Measurements from ENCODE around the gene PMM1.
A peak's percentile ranks its signal among the peaks of the same experiment; 100 is the strongest.
"Not testable (repeated sequence)": the region's sequence is repeated elsewhere in the genome, so short reads cannot be mapped to it uniquely, and the experiment has no call there.

Gene PMM1

GRCh38 chr22:41596776-41597634, 7.4 kb upstream of the PMM1 start:
- DNase-seq (ENCODE audit: low read depth), result peak; percentile 50

GRCh38 chr22:41595703-41596102, 6.1 kb upstream of the PMM1 start:
- no peak for DNase-seq (ENCODE audit: low read depth)

GRCh38 chr22:41593336-41593960, 3.8 kb upstream of the PMM1 start:
- DNase-seq (ENCODE audit: low read depth), result not testable (repeated sequence)

- DNase-seq (ENCODE audit: low read depth), result no peak
Observed at GRCh38 chr22:41587347-41587723, 2.3 kb downstream of the PMM1 start.

GRCh38 chr22:41585898-41586297, 3.7 kb downstream of the PMM1 start:
- DNase-seq (ENCODE audit: low read depth), result no peak

GRCh38 chr22:41584881-41585280, 4.8 kb downstream of the PMM1 start:
- no peak for DNase-seq (ENCODE audit: low read depth)

- DNase-seq (ENCODE audit: low read depth), result no peak
Observed at GRCh38 chr22:41582694-41583093, 6.9 kb downstream of the PMM1 start.

GRCh38 chr22:41579997-41580355, 9.7 kb downstream of the PMM1 start:
- DNase-seq (ENCODE audit: low read depth), result no peak

GRCh38 chr22:41579297-41579996, 10.2 kb downstream of the PMM1 start:
- no peak for DNase-seq (ENCODE audit: low read depth)

- no peak for DNase-seq (ENCODE audit: low read depth)
Observed at GRCh38 chr22:41578818-41579217, 10.8 kb downstream of the PMM1 start.

- DNase-seq (ENCODE audit: low read depth), result no peak
Observed at GRCh38 chr22:41578114-41578513, 11.5 kb downstream of the PMM1 start.

GRCh38 chr22:41576877-41577276, 12.8 kb downstream of the PMM1 start:
- peak; percentile 30 for DNase-seq (ENCODE audit: low read depth)

- DNase-seq (ENCODE audit: low read depth), result no peak
Observed at GRCh38 chr22:41575533-41575932, 14.1 kb downstream of the PMM1 start.

- DNase-seq (ENCODE audit: low read depth), result no peak
Observed at GRCh38 chr22:41574847-41575381, 14.7 kb downstream of the PMM1 start.

GRCh38 chr22:41573677-41574076, 16.0 kb downstream of the PMM1 start:
- no peak for DNase-seq (ENCODE audit: low read depth)

GRCh38 chr22:41572305-41572704, 17.3 kb downstream of the PMM1 start:
- DNase-seq (ENCODE audit: low read depth), result not testable (repeated sequence)

GRCh38 chr22:41571786-41572185, 17.9 kb downstream of the PMM1 start:
- no peak for DNase-seq (ENCODE audit: low read depth)

GRCh38 chr22:41570221-41570620, 19.4 kb downstream of the PMM1 start:
- DNase-seq (ENCODE audit: low read depth), result no peak

GRCh38 chr22:41568811-41569210, 20.8 kb downstream of the PMM1 start:
- DNase-seq (ENCODE audit: low read depth), result no peak

GRCh38 chr22:41567512-41567768, 22.2 kb downstream of the PMM1 start:
- DNase-seq (ENCODE audit: low read depth), result no peak

- DNase-seq (ENCODE audit: low read depth), result peak; percentile 60
Observed at GRCh38 chr22:41565403-41566054, 24.1 kb downstream of the PMM1 start.

- no peak for DNase-seq (ENCODE audit: low read depth)
Observed at GRCh38 chr22:41564563-41564962, 25.1 kb downstream of the PMM1 start.
